IPS DF 19.7 (cell line): ENCODE data around the gene CPN2.

Experiments used
- DNase-seq: peaks from one replicate; pipeline ENCODE4 v3.0.0-alpha.2; 2013; ENCODE audit warnings: low read depth, low spot score

CPN2 gene

DNA sequence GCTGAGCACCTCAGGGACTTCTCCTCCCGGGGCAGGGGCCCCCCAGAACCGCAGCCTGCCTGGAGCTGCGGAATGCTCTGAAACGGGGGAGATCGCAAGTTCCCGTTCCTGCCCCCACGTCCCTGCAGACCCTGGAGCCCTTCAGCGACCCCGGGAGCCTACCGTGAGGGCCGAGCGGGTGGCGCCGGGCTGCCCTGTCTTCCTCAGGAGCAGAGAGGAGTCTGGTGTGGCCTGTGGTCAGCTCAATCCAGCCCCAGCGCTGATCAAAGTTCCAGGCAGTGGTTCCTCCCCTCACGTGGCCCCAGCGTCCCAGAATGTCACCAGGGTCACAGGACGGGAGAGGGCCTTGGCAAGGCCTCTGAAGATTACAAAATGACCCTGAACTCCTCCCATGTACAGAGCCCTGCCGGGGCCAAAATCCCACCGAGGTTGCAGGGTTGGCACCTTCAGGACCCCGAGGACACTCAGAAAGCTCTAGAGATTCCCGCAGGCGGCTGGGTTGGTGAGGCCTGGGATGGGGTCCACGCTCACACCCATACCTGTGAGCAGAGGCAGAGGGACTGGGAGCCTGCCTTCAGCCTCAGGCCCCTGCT, at the start of gene CPN2:
Gene CPN2 (minus strand): TSS at position 249 of the 593 bp plus-strand sequence. CDS start 8,626 bp downstream, outside the sequence.
- DNase-seq: no peak

GRCh38 chr3:194399874-194400411, 48.8 kb upstream of the CPN2 start:
- DNase-seq: no peak

- no peak for DNase-seq
Measured at GRCh38 chr3:194399166-194399565, 48.0 kb upstream of the CPN2 start, which contains the start of gene GP5. Gene GP5 (minus strand): TSS chr3:194399266. CDS start chr3:194398282, 984 bp downstream.

DNA sequence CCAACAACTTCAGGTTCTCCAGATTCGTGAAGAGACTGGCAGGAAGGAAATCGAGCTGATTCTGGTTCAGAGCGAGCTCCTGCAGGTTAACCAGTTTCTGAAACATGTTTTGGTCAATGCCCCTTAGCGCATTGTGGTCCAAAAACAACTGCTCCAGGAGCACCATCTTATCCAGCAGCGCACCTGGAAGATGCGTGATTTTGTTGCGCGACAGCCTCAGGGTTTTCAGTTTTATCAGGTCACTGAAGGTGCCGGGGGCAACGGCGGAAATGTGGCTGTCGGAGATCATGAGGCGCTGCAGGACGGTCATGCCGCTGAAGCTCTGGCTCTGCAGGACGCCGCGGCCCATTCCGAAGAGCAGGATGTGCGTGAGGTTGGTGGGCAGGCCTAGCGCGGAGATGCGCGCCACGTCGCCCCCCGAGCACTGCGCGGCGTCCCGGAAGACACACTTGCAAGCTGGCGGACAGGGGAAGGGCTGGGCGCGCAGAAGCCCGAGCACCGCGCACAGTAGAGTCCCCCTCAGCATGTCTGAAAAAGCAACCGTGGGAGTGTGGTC, 46.7 kb upstream of the CPN2 start:
- no peak for DNase-seq

GRCh38 chr3:194396859-194397756, 46.0 kb upstream of the CPN2 start:
- no peak for DNase-seq

DNA sequence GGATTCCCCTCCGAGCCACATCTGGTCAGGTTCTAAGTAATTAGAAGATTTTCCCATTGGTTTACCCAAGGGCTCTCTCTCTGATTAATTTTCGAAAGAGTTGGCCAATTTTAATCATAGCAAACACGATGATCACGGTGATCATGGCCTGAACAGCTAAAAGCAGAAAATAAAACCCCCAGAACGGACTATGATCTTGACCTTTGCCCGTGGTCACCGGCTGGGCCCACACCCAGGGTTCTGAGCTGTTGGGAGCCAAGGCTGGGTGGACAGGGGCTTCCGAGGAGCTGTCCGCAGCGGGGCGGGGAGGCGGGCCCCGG, 45.4 kb upstream of the CPN2 start:
- no peak for DNase-seq

DNA sequence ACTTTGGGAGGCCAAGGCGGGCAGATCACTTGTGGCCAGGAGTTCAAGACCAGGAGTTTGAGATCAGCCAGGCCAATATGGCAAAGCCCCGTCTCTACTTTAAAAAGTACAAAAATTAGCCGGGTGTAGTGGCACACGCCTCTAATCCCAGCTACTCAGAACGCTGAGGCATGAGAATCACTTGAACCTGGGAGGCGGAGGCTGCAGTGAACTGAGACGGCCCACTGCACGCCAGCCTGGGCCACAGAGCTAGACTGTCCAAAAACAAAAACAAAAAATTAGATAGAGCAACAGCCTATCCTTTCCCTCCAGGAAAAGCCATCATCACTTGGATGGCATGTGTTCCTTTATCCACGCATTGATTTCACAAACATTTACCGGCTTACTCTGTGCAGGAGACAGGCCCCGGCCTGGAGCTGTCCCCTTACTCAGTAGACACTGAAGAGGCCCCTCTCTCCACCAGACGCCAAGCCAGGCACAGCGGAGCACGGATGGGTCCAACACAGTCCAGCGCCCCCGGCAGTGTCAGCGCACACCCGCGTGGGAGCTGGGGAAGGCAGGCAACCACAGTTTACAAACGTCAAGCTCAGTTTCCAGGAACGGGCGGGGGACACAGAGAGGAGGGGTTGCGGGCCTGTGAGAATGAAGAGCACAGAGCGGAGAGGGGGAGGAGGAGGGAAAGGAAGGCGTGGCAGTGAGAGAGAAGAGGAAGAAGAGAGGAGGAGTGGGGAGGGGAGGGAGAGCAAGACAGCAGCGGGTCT, 44.8 kb upstream of the CPN2 start:
- no peak for DNase-seq

GRCh38 chr3:194395212-194395611, 44.1 kb upstream of the CPN2 start:
- DNase-seq: no peak

DNA sequence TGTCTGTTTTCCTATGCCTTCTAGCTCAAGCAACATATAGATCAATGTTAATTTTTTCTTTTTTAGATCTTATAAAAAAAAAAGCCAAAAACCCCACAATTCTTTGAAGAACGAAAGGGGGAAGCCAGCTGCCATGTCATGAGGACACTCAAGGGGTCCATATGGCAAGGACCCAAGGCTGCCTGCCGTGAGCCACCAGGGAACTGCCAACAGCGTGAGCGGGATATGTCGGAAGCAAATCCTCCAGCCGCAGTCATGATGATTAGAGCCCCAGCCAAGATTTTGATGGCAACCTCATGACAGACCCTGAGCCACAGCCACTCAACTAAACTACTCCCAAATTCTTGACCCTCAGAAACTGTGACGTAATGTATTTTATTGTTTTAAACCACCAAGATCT, 41.4 kb upstream of the CPN2 start:
- DNase-seq: no peak

- DNase-seq: no peak
Measured at GRCh38 chr3:194390835-194391234, 39.7 kb upstream of the CPN2 start.

DNA sequence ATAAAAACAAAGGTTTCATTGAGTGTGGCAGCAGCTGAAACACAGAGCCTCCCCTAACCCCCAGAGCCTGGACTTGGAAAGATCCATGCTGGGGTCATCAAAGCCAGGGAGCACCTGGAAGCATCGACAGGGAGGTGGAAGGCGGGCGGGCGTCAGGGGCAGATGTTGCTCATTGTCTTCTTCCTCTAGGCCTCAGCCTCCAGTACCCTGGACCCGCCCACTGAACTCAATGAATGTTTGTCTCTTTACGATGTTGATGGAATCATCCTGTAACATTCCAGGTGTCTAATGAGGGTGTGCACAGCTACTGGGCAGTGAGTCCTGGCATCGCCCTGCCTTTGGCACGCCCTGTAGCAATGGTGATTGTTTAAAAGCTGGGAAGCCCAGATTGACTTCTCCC, 38.1 kb upstream of the CPN2 start:
- DNase-seq: no peak

GRCh38 chr3:194387926-194388418, 36.8 kb upstream of the CPN2 start:
- DNase-seq: no peak

- no peak for DNase-seq
Measured at GRCh38 chr3:194387276-194387675, 36.1 kb upstream of the CPN2 start.

DNA sequence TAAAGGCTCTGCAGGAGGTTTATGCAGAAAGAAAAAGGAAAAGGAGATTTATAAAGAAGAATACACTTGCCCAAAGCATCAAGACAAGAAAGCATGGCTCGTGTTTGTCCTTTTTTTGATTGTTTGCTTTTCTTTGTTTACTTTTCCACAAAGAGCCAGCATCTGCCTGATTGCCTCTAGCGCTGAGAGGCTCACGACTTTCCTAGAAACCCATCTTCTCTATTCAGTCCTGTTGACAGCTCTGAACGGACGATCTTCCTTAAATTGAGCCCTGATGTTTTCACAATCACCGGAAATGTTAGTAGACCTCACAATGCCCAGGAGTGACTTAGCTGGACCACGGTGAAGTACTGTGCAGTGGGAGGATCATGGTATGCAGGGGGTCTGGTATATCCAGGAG, 35.5 kb upstream of the CPN2 start:
- no peak for DNase-seq

DNA sequence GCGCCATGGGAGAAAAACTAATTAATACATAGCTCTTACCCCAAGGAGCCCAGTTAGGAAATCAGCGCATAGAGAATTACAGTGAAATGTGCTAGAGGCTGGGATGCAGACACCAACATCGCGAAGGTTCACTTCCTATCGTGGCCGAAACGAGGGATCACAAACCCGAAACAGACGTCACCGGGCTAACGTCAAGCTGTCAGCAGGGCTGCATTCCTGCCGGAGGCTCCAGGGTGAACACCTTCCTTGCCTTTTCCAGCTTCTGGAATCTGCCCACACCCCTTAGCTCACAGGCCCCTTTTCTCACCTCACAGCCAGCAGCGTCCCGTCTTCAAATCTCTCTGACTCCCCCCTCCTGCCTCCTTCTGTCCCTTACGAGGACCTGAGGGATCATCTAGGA, 34.9 kb upstream of the CPN2 start:
- DNase-seq: no peak

DNA sequence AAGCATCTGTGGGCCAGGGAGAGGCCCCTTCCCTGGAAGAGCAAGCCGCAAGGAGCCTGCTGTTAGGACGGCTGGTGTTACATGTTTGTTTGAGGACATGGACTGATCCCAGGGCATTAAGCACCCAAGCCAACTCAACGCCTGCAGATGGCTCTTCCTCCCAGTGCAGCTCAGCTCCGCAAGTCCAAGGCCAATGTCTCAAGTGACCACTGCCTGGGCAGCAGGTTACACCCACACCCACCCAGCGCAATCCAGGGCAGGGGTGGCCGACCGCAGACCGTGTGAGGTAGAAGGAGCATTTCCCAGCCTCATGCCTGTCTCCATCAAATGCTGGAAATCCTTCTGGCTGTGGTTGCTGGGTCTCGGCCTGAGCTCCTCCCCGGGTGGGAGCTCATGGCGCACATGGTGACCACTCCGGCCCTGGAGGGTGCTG, 33.5 kb upstream of the CPN2 start:
- no peak for DNase-seq

- no peak for DNase-seq
Measured at GRCh38 chr3:194384156-194384555, 33.0 kb upstream of the CPN2 start.

GRCh38 chr3:194383276-194383940, 32.3 kb upstream of the CPN2 start:
- DNase-seq: no peak

- no peak for DNase-seq
Measured at GRCh38 chr3:194382892-194383223, 31.7 kb upstream of the CPN2 start.

- no peak for DNase-seq
Measured at GRCh38 chr3:194382196-194382891, 31.2 kb upstream of the CPN2 start.

GRCh38 chr3:194381460-194381875, 30.3 kb upstream of the CPN2 start:
- DNase-seq: no peak
